NT2/D1 (cell line): Measurements from ENCODE around the gene METTL1.

Experiments used
- SUZ12 ChIP-seq: IDR thresholded peaks from 2 replicates; pipeline ENCODE4 v1.6.1; 2011; ENCODE audit not compliant: insufficient read length, insufficient read depth; ENCODE audit errors: extremely low read depth
- YY1 ChIP-seq: IDR thresholded peaks from 2 replicates; pipeline ENCODE4 v1.6.1; 2011; ENCODE audit not compliant: insufficient read length, insufficient read depth
- ZNF274 ChIP-seq: IDR thresholded peaks from 2 replicates; pipeline ENCODE4 v1.6.1; 2011; ENCODE audit warnings: mild to moderate bottlenecking, low read depth, low read length

DNA sequence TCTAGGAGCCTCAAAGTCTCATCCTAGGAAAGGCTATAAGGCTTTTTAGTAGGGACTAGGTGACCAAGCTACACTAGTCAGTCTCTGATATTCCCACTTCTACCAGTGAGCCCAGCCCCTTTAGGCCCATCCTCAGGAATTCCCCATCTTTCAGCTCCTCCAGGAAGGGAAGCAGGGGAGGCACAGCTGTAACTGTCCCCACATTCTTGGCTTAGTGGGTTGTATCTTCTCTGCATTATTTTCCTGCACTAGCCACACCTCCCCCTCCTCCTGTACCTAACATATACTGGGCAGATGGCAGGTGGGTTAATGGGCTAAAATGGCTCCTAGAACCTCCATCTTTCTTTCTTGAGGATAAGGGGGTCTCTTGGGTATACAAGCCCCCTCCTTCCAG lies 4.6 kb downstream of the METTL1 start:
- TF ChIP-seq SUZ12 (no peak), ZNF274 (no peak), YY1 (no peak)
